ENCODE data around the gene CHSY3.
"Not testable (repeated sequence)": the region's sequence is repeated elsewhere in the genome, so short reads cannot be mapped to it uniquely, and the experiment has no call there.

CHSY3 gene

GRCh38 chr5:130189961-130190360 is 285.7 kb downstream of the CHSY3 start:
- no peak for TF ChIP-seq CTCF (IDR thresholded peaks at IDR 0.05; ENCODE audit: low read depth, low read length)
- no peak overlapping the region for H3K4me3 ChIP-seq (ENCODE audit: low read depth, low read length)

DNA sequence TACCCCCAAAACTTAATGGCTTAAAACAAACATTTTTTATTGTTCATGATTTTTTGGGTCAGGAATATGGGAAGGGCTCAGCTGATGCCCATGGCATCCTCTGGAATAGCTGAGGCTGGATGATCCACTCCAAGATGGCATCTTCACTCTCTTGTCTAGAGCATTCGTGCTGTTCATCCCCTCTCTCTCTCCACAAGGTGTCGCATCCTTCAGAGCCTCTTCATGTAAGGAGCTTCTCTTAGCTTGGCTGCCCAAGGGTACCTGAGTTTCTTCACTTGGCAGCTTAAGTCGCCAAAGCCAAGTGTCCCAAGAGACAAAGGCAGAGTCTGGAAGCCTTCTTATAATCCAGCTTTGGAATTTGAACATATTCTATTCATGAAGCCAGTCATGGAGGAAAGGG is 294.7 kb downstream of the CHSY3 start:
- no peak overlapping the region for H3K4me3 ChIP-seq (ENCODE audit: low read depth, low read length)
- no peak for TF ChIP-seq CTCF (IDR thresholded peaks at IDR 0.05; ENCODE audit: low read depth, low read length)

DNA sequence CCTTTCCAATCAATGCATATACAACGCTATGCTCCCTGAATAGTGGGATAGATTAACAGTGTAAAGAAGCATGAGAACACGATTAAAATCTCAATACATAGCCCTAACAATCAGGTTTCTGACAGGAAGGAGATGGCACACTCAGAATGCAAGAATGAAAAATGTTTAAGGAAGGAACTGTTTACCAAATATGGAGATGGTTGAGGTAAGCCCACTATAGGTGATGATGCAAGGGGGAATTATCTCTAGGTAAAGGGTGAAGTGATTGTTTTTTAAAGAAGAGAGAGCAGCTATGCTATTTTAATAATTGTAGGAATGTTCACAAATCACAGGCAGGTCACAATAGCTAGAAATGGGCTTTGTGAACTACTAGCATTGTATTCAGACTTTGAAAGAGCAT is 302.4 kb downstream of the CHSY3 start:
- no peak for TF ChIP-seq CTCF (IDR thresholded peaks at IDR 0.05; ENCODE audit: low read depth, low read length)
- H3K4me3 ChIP-seq (ENCODE audit: low read depth, low read length), result no peak overlapping the region

- no peak overlapping the region for H3K4me3 ChIP-seq (ENCODE audit: low read depth, low read length)
- TF ChIP-seq CTCF (IDR thresholded peaks at IDR 0.05; ENCODE audit: low read depth, low read length), result no peak
These were observed 309.3 kb downstream of the CHSY3 start for GRCh38 chr5:130213607-130214006.

GRCh38 chr5:130216286-130216685 is 312.0 kb downstream of the CHSY3 start:
- no peak overlapping the region for H3K4me3 ChIP-seq (ENCODE audit: low read depth, low read length)
- no peak for TF ChIP-seq CTCF (IDR thresholded peaks at IDR 0.05; ENCODE audit: low read depth, low read length)

DNA sequence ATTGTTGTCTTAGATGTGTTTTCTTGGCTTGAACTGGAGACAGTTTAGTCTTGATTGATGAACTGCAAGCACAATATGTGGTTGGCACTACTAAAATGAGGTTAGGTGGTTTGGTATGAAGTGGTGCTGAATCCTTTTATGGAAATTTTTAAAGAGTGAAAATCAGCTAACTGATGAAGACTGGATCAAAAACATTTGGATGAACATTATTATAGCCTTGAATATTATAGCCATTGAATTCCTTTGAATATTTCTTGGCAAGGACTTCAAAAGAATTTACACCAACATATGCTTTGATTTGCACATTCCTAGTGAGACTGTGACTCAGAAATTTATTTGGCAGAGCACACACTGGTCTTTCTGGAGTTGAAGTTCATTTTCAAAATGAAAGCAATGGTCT is 318.3 kb downstream of the CHSY3 start:
- H3K4me3 ChIP-seq (ENCODE audit: low read depth, low read length), result no peak overlapping the region
- no peak for TF ChIP-seq CTCF (IDR thresholded peaks at IDR 0.05; ENCODE audit: low read depth, low read length)

- H3K4me3 ChIP-seq (ENCODE audit: low read depth, low read length), result not testable (repeated sequence)
These were observed 322.3 kb downstream of the CHSY3 start for GRCh38 chr5:130226556-130226955.

DNA sequence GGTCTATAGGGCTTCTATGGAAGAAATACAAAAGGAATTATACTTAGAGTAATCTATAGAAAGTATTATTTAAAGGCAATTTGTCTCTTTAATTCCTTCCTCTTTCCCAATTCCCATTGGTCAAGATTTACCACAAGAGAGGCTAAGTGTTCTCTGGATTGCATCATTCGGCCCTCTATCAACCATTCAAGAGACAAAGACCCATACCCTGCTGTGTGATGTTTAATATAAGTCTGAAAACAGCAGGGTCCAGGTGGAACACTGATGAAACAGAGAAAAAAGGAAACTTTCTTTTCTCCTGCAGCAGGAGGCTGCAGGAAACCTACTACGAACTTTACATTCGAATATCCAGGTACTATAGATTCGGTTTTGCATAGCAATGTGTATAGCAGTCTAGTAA is 323.4 kb downstream of the CHSY3 start:
- no peak for TF ChIP-seq CTCF (IDR thresholded peaks at IDR 0.05; ENCODE audit: low read depth, low read length)

More for the DNA sequence above, 323.4 kb downstream of the CHSY3 start:
- H3K4me3 ChIP-seq (ENCODE audit: low read depth, low read length), result no peak overlapping the region

Data from WI38 (cell line).